LNCaP clone FGC (cell line): ENCODE measurements around the gene LRRC4C.

Source experiments
- DNase-seq: peaks from one replicate; pipeline ENCODE4 v3.0.0-alpha.2; 2011; ENCODE audit warnings: low read depth
- H3K4me3 ChIP-seq: 2 replicates; pipeline ENCODE4 v1.5.1; 2011; ENCODE audit warnings: mild to moderate bottlenecking, low read depth, low read length, control low read depth
- TF ChIP-seq, protein P1 (sequence below): IDR thresholded peaks from 2 replicates; pipeline ENCODE4 v1.5.1; 2012; ENCODE audit warnings: mild to moderate bottlenecking; ENCODE audit not compliant: control insufficient read depth, insufficient read depth; ENCODE audit errors: extremely low read depth

Gene LRRC4C

GRCh38 chr11:40273192-40273732, 1186.2 kb downstream of the LRRC4C start:
- TF ChIP-seq, protein P1, sequence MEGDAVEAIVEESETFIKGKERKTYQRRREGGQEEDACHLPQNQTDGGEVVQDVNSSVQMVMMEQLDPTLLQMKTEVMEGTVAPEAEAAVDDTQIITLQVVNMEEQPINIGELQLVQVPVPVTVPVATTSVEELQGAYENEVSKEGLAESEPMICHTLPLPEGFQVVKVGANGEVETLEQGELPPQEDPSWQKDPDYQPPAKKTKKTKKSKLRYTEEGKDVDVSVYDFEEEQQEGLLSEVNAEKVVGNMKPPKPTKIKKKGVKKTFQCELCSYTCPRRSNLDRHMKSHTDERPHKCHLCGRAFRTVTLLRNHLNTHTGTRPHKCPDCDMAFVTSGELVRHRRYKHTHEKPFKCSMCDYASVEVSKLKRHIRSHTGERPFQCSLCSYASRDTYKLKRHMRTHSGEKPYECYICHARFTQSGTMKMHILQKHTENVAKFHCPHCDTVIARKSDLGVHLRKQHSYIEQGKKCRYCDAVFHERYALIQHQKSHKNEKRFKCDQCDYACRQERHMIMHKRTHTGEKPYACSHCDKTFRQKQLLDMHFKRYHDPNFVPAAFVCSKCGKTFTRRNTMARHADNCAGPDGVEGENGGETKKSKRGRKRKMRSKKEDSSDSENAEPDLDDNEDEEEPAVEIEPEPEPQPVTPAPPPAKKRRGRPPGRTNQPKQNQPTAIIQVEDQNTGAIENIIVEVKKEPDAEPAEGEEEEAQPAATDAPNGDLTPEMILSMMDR, result no peak
- H3K4me3 ChIP-seq, result no peak overlapping the region
- no peak for DNase-seq

GRCh38 chr11:40271361-40271760, 1188.1 kb downstream of the LRRC4C start:
- TF ChIP-seq, protein P1, result no peak
- DNase-seq, result no peak
- H3K4me3 ChIP-seq, result no peak overlapping the region

DNA sequence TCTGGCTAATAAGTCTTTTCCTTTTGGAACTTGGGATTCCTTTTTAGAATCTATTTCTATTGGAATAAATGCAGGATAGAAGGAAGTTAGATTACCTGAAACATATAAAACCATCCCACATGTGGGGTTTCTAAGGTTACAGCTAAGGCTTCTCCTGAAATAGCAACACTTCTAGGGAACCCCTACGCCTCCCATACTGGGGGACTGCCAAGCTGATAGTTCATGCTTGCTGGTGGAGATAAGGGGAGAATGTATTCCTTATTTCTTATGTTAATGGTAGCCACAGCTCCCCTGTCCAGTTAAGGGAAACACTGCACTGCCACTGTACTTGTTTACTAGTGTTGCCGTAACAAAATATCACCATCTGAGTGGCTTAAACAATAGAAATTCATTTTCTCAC, 1189.6 kb downstream of the LRRC4C start:
- no peak overlapping the region for H3K4me3 ChIP-seq

GRCh38 chr11:40268551-40268950, 1190.9 kb downstream of the LRRC4C start:
- TF ChIP-seq, protein P1, result no peak
- no peak for DNase-seq
- H3K4me3 ChIP-seq, result no peak overlapping the region

More for the DNA sequence above, 1189.6 kb downstream of the LRRC4C start:
- TF ChIP-seq, protein P1, result no peak
- no peak for DNase-seq

- no peak overlapping the region for H3K4me3 ChIP-seq
- DNase-seq, result no peak
- TF ChIP-seq, protein P1, result no peak
These were observed 1204.0 kb downstream of the LRRC4C start for GRCh38 chr11:40255457-40255856.

DNA sequence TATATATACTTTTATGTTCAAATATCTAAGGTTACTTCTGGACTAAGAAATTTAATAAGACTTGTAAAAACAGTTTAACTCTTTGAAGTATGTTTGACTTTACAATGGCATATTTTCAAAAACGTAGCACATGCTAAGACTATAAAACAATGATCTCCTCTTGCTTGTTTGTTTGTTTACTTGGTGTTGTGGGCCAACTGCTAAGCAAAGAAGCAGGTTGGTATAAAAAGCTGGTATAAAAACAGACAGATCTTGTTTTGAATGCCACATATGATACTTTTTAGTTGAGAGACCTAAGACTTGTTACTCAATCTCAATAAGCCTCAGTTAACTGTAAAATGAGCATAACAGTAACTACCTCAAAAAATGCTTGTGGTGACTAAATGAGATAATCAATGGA, 1206.3 kb downstream of the LRRC4C start:
- TF ChIP-seq, protein P1, result no peak

DNA sequence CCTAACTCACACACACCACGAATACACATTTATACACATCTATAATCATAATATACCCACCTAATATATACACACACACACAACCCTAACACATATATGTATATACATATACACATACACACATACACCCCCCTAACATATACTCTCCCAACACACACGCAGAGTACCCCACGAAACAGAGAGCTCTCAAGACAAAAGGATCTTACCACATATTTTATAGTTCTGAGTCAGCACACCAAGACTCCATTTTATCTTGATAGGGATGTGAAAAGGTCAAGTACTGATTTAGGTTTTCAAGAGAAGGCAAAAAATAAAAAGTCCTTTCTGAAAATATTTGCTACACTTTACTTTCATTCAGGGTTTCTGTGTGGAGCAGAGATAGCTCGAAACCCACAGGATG, 1207.2 kb downstream of the LRRC4C start:
- TF ChIP-seq, protein P1, result no peak
- H3K4me3 ChIP-seq, result no peak overlapping the region
- DNase-seq, result no peak

More for the DNA sequence above, 1206.3 kb downstream of the LRRC4C start:
- peak; percentile 71 for DNase-seq
- H3K4me3 ChIP-seq, result no peak overlapping the region
